HG03097 (cell line): Measurements from ENCODE around the gene AMOT.

Experiments
- ATAC-seq: cut with Tn5 transposase; IDR thresholded peaks from one replicate; pipeline ENCODE4 v1.9.1; 2021; ENCODE audit not compliant: unreplicated experiment, low FRiP score

AMOT gene

DNA sequence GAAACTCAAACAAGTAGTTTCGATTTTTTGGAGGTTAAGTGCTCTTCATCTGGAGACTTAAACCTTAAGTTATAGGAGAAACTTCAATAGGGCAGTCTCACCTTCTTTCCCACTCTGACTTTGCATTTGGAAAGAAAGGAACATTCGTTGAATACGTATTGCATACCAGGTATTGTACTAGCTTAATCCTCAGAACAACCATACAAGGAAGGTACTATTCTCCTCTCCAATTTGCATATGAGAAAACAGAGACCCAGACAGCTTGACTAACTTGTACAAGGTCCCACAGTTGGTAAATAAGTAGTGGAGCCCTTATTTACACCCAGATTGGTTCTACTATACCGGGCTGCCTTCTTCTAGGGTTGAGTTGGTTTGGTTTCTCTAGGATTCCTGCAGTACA is 32.6 kb downstream of the AMOT start:
- no peak for ATAC-seq

DNA sequence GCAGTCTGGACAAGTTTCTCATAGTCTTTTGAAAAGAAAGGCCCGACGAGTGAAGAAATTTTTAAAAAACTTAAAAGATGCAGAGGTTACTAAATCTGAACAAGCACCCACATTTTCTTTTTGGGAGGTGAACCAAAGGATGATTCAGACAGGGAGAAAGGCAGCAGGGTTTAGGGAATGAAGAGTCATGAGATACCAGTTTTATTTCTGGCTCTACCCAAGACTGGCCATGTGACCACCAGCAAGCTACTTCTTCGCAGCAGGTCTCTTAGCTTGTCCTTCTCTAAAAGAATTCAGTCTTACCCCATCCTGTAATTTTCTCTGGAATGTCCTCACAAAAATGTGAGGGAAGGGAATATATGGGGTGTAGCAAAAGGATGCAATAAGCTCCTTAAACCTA is 37.6 kb downstream of the AMOT start:
- no peak for ATAC-seq

DNA sequence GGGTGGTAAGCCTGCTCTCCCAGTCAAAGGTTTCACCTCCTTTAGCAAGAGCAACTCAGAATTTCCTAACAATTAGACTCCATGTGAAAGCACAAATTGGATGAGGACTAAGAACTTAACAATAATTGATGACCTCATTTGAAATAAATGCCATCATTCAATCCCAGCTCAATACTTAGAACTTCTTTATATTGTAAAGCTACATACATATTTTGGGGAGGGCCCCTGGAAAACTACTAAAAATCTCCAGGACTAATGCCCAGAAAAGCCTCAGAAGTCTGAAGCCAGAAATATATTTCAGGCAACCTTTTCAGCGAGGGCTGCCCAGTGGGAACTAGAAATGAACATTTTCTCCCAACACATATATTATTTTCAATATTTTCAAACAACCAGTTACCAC is 38.1 kb downstream of the AMOT start:
- ATAC-seq: no peak

DNA sequence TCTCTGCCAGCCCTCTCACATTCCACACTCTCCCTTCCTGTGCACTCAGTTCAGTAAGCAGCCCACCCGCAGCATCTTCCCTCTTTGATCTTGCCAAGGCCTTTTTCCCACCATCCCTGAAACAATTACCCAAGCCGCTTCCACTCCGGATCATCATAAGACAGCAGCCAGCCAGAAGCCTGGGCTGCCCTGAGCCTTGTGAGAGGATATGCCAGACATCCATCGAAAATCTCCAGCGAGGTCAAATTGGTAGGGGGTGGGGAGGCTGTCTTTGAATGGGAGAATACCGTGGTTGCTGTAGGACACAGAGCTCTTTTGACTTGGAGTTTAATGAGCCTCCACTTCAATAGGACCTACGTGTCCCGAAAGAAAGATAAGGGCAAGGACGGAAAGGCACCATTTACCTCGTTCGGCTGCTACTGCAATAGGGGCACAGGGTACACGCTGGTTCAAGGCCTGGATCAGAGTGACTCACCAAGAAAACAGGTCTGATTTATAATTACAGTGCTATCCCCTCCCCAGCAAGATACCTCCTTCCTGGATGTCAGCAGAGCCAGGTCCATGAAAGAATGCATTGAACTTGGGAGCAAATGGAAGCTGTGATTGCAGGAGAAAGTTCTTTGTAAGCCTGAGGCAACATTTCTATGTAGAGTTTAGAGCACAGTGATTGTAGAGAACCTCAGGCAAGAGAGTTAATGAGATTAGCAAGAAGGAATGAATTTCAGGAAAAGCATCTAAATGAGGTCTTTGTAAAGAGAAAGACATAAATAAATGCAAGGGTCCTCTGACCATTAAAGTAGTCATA is 39.5 kb downstream of the AMOT start:
- no peak for ATAC-seq

DNA sequence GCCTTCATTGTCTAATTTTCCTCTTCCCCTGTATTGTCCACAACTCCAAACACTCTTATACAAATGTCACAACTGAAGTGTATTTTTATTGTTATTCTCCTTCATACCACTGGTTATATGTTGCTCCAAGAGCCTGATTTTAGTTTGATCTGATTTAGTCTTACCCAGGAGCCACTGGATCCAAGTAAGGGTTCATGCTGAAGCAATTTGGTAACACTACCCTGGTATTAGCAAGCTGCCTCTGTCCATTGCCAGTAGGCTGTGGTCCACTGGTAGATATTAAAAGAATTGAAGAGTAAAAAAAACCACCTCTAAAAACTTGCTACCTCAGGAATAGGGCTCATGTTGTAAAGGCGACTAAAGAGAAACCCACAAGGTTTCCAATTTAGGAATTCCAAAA is 41.2 kb downstream of the AMOT start:
- no peak for ATAC-seq

DNA sequence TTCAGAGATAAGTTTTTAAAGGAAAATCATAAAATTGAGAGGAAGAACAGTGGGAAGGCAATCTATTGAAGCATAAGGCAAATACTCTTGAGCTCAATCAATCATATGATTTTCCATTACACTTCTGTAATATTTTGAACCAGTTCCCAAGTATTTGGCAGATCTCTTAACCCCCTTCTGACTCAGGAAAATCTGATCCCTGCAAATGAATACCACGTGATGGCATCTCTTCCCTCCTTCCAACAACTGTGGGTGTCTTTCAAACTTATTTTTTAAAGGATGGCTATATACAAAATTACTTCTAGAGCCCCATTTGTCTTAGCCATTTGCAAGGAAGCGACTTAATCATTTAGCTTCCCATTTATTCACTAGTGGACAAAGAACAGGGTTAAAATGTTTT is 41.9 kb downstream of the AMOT start:
- no peak for ATAC-seq

DNA sequence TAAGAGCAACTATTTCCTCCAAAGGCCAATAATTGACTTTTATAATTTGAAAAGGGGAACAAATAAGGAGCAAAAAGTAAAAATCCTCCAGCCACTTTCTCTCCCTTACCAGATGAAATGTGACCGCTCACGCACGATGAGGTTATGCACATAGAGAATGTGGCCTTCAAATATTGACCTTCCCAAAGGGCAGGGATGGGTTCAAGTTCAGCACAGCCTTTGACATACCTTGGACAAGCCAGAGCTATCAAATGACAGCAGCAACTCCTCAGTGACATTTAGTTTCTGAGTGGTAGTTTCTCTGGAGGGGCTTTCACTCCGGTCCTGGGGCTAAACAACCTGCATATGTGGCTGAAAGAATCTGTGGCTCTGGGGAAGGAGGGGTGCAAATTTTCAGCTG is 50.7 kb downstream of the AMOT start:
- no peak for ATAC-seq

DNA sequence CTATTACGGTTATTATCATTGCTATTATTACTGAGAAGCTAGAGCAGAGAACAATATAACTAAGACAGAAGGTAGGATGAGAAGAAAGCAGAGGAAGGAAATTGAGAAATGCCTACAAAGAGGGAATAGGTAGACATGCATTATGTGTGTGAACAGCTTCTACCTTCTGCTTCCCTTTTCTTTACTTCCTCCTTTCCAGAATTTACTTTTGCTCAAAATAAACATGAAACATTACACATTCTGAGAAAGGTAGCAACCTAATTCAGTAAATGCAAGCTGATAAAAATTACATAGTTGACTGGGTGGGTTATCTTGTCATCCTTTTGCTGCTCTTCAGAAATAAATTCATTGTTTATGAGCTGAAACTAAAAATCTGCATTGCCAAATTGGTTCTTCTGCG is 54.6 kb downstream of the AMOT start:
- no peak for ATAC-seq

DNA sequence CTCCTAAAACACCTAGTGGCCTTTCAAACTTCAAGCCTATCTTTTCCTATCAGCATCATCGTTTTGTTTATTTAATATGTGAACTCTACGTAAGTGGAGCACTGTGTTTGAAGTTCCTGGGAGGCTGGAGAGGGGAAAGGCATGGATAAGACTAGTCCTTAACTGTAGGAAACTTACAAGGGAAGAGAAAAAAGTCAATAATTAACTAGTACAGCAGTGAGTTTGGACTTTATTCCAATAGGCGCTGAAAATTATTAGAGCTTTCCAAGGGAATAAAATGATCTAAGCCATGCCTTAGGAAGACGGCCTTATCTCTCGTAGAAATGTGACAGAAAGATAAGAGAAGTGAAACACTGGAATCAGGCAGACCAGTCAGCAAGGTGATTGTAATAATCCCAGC is 55.3 kb downstream of the AMOT start:
- ATAC-seq: no peak

DNA sequence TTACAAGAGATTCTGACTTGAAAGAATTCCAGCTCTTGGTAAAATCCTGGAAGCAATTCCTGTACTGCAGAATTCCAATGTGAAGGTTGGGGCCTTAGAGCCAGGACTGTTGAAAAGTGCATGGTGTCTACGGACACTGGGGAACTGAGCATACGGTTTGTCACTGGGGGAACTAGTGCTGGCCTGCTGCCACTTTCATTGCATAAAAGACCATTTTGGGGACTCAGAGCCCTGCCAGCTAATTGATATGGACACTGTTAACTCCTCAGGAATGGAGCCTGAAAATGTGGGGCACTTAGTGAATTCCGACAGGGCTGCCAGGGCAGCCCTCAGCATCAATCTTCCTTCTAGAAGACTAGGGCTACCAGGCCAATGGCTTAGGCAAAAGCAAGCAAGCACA is 55.9 kb downstream of the AMOT start:
- ATAC-seq: no peak

DNA sequence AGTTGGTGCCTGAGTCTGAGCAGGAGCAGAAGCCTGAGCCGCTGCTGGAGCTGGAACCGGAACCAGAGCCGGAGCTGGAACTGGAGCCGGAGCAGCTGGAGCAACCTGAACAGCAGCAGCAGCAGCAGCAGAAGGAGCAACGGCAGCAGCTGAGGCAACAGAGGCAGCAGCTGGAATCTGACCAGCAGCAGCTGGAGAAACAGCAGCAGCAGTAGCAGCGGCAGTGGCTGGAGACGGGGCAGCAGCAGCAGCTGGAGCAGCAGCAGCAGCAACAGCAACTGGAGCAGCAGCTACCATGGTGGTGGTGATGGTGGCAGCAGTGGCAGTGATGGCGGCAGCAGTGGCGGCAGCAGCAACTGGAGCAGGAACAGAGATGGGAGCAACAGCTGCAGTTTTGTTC is 61.5 kb downstream of the AMOT start:
- no peak for ATAC-seq

DNA sequence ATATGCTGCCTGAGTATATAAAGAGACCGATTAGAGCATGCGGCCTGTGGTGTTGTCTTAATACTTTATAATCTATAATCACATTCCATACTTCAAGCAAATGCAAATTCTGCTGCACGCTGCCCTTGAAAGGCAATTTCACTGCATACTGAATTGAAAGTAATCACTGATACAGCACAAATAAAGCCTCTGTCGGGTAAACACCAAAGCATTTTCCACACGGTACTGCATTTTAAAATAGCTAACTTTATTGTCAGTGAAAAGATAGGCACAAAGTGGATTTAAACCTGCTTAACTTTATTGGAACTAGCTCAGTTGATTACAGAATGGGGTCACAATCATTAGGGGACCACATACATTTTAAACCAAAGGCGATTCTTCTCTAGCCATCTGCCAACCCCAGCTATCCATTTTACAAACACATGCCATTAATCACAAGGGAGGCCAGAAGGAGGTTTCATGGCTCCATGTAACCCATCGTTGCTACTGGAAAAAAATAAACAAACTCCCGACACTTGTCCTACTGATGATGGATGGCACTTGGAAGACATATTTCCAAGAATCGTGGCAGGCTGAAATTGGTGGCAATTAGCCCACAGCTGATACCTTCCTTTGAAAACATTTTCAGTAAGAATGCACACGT is 65.9 kb downstream of the AMOT start:
- ATAC-seq: no peak

DNA sequence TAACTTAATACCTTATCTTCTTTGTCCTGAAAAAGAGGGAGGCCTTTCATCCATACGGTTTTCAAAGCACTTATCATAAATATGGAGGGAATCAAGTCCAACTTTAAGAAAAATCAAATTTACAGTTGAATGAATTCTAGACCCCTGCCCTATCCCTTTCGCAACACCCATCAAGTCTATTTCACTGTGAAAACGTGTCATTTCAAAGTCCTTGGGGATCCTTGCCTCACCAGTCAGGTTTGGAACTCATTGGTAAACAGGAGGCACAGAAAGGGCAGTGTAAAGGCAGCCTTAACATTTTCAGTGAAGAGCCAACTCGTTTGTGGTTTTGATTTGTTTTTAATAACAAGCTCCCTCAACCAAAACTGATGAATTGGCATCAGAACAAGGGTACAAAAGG is 66.5 kb downstream of the AMOT start:
- no peak for ATAC-seq

DNA sequence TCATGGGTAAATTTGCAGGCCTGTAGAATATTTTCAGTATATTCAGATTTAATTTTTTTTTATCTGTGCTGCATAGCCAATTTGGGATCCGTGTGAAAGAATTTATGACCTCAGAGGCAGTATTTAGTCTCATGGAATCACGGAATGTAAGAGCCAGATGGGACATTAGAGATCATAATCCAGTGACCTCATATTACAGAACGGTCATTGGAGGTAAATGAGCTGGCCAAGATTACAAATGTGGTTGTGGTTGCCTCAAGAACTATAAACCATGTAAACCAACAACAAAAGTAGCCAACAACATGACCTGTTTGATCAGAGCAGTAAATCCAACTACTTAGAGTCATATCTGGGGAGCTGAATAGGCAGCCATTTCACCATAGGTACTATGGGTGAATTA is 71.6 kb downstream of the AMOT start:
- ATAC-seq: no peak

DNA sequence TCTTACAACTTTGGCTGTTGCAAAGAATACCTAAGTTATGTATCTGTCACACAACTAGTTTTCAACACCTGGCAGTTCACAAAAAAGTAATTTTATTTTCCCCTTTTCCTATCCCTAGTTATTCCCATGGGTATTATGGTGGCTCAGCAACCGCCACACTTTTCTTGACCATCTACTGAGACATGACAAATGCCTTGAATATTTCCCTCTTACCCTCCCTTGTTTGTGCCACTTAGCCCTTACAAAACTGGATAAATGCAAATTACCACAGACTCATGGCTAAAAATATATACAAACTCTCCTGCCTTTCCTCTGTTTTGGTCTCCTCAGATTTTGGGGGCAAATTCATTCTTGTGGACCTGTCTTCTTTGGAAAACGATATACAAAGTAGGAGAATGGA is 72.1 kb downstream of the AMOT start:
- ATAC-seq: no peak

DNA sequence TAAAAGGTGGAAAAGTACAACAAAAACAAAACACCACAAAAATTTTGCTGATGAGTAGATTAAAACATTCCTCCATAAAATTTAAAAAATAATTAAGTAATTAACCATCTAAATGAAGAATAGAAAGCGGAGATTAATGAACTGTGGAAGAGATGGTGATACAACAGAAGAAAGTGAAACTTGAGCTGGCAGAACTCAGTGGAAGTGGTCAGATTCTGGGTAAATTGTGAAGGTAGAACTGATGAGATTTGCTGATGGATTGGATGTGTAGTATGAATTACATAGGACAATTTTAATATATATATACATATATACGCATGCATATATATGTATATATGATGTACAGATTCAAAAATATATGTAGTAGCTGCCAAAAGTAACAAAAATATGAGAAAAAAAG is 73.9 kb downstream of the AMOT start:
- no peak for ATAC-seq

DNA sequence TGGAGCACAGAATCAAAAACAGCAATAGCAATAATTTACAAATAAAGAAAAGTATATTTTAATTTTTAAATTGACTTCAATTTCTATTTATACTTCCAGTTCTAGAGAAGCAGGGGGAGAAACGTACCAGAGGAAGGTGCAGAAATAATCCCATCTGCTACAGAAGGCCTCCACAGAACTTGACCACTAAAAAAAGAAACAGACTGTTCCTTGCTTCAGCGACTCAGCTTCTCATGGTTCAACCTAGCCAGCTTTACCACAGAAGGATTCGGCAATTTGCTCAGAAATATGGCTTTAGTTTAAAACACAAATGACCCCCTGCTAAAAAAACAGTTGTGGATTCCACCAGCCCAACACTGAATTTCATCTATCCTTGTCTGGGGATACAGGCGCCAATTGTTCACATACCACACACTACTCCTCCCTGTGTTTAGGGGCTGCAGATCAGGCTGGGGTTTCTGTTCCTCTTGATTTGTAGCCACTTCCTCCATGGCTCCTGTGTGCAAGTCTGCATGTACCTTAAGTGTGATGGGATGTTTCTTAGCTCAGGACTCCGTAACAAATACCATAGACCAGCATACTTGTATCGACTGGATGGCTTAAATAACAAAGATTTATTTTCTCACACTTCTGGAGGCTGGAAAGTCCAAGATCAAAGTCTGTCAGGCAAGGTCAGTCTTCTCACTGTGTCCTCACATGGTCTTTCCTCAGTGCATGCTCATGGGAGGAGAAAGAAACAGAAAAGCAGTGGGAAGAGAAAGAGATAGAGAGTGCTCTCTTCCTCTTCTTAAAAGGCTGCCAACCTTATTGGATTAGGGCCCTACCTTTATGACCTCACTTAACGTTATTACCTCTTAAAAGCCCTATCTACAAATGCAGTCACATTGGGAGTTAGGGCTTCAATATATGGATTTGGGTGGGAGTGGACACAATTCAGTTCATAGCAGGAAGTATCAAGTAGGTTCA is 79.1 kb downstream of the AMOT start:
- peak; percentile 84 for ATAC-seq

DNA sequence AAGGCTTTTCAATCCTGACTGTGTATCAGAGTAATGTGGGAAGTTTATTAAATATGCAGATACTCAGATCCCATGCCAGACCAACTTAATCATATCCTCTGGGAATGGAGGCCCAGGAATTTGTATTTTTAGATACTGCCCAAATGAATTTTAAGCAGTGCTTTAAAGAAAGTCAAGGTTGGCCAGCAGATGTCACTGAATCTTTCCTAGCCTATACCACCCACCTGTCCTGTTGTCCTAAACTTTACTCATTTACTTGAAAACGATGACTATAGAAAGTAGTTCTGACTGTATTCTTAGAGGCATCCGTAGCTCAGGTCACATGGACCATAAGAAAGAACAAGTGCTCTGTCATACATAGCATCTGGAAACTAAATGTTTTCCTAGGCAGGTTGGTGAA is 79.9 kb downstream of the AMOT start:
- no peak for ATAC-seq

DNA sequence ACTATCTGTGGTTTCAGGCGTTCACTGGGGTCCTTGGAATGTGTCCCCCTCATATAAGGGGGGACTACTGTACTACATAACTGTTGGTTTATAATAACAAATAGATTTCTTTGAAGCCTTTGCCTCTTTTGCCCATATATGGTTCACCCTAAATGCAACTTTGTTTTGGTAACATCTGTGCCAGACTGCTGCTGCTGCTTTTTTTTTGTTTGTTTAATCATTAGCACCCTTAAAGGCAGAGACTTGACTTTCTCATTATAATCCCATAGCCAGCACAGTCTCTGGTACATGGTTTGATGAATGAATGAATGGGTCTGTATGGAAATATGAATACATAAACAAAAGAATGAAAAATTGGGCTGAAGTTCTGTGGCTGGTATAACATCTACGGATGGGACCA is 80.7 kb downstream of the AMOT start:
- no peak for ATAC-seq

DNA sequence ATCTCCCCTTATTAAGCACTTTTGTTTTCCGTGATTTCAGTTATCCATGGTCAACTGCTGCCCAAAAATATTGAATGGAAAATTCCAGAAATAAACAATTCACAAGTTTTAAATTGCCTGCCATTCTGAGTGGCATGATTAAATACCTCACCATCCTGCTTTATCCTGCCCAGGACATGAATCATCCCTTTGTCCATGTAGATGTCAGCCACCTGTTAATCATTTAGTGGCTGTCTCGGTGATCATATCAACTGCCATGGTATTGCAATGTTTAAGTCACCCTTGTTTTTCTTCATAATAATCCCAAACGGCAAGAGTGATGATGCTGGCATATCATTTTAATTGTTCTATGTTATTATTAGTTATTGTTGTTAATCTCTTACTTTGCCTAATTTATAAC is 81.1 kb downstream of the AMOT start:
- ATAC-seq: no peak

DNA sequence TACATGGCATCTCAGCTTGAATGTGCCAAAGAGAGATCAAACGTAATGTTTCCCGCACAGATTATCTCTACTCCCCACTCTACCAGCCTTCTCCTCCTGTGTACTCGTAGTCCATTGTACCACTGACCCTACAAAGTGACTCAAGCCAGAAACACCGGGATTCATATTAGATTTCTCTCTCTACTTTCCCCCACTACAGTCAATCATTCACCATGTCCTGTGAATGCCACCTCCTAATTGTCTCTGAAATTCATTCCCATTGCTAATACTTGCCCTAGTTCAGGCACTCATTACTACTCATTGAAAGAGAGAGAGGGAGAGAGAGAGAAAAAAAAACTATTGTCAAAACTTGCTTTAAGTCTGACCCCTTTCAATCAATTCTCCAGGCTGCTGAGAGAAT is 82.7 kb downstream of the AMOT start:
- ATAC-seq: no peak
